Head of caudate nucleus (tissue), 42 donors: ENCODE measurements around the gene CNOT8.

ENCODE experiments used
- DNase-seq, 42 donors: peaks; one replicate each; pipeline versions ENCODE4 v3.0.0 to v3.0.0-alpha.2; 2020 to 2021; ENCODE audit warnings: mixed read lengths in 7 of 42
- intact Hi-C: fragments of 100-400 bp; cut with DNase I; formaldehyde crosslinking; loops from one replicate; pipeline ENCODE4 v1.15.0; 2022

Gene CNOT8

GRCh38 chr5:154858972-154859871 lies 795 bp downstream of the CNOT8 start:
- intact Hi-C loops, result loop anchor here (2.0 kb wide), 2 partner anchors 82 to 104 kb away; partner anchors contain the start of genes LARP1 and MRPL22
- no peak for DNase-seq

GRCh38 chr5:154860123-154860522 lies 1.7 kb downstream of the CNOT8 start:
- intact Hi-C loops, result no loop called here
- DNase-seq, result no peak

DNA sequence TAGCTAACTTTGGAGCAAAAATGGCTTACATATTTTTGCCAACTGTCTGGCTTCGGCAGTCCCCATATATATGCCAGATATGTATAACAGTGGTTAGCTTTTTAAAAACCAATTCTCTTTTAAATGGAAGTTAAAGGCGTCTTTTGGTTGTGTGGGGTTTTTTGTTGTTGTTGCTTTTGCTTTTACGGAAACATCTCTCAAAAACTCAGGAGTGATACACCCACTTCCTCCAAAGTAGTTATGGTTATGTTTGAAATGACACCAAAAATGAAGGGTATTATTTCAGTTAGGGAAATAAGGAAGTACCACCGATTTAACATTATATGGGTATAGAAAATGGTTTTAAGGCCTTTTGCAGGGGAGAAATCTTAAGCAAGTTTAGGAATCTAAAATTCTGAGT lies 2.3 kb downstream of the CNOT8 start:
- DNase-seq, result no peak
- intact Hi-C loops, result no loop called here

- no peak for DNase-seq
- intact Hi-C loops, result no loop called here
Measured at GRCh38 chr5:154861946-154862345, 3.5 kb downstream of the CNOT8 start.

DNA sequence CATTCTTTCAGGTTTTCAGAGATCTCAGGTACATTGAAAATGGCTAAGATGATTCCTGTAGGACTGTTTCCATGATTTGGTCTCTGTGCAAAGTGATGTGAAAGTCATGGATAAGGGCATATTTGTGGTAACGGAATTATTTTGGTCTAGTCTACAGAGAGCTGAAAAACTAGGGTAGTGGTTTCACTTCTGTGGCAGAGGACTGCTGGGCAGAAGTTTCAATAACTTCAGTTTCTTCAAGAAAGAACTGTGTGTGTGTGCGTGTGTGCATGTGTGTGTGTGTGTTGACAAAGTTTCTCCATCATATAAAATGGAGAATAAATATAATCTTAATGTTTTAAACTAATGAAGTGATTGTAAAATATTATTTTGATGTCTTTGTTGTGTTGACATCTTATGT lies 4.3 kb downstream of the CNOT8 start:
- intact Hi-C loops, result no loop called here
- no peak for DNase-seq

GRCh38 chr5:154863291-154864080 lies 5.1 kb downstream of the CNOT8 start:
- intact Hi-C loops, result no loop called here

GRCh38 chr5:154865466-154866184 lies 7.2 kb downstream of the CNOT8 start:
- intact Hi-C loops, result no loop called here
- DNase-seq, result no peak

More at GRCh38 chr5:154863291-154864080, 5.1 kb downstream of the CNOT8 start:
- DNase-seq, result no peak

DNA sequence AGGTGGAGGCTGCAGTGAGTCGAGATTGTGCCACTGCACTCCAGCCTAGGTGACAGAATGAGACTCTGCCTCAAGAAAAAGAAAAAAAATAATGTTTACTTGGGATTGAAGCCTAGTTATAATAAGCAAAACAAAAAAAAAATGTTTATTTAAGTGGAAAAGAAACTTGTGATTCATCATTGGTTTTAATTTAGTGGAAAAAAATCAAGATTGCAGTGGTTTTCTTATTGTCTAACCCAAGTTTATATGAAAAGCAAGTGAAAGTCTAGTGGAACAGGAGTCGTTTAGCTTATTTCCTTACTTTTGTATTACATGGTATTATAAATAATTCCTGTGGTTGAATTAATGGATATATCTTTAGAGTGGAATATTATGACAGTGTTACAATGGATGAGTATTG lies 8.4 kb downstream of the CNOT8 start:
- intact Hi-C loops, result no loop called here
- no peak for DNase-seq

DNA sequence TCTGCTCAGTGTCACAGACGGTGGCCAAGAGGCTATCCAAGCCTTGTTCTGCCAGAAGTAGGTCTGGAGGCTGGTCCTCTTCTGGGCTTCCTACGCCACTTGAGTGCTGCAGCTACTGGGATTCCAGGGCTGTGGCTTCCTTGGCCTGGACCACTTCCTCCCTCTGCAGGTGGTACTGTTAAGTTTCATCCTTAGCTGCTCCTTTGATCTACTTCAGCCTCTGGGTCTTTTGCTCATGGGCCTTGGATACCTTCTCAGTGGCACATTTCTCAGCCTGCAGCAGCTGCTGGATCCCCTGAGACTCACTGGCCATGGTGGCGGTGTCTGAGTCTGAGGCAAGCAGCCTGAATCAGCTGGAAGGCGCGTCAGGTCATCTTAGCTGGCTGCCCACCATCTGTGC lies 10.3 kb downstream of the CNOT8 start:
- DNase-seq, result no peak
- intact Hi-C loops, result no loop called here

GRCh38 chr5:154871734-154872133 lies 13.3 kb downstream of the CNOT8 start:
- DNase-seq, result no peak

GRCh38 chr5:154873791-154874331 lies 15.4 kb downstream of the CNOT8 start:
- intact Hi-C loops, result no loop called here
- DNase-seq, result no peak

More at GRCh38 chr5:154871734-154872133, 13.3 kb downstream of the CNOT8 start:
- intact Hi-C loops, result no loop called here

DNA sequence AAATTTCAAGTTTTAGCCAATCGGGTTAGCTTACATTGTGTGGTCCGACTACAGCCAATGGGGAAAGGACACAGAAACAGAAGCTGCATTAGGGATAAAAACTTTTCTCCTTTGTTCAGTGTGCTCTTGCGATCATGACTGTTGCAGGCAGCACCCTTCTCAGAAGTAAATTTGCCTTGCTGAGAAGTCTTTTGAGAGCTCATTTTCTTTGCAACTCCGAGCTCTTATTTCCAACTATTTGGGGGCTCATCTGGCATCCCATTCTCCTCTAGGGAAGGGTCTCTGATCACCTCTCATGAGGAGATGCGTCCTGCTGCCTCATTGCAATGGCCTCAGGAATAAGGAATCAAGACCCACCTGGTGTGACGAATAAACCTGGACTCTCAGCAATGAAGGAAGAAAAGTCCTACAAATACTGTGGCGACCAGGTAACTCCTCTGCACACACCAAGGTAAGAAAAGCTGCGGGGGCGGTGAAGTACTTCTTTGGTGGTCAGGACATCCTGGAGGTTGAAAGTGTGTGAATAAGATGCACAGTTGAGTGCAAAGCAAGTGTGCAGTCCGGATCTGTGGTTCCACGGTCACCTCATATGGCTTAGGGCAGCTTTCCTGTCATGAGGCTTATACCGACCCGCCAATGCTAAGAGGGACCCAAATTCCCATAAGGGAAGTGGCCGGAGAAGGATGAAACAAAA lies 20.4 kb downstream of the CNOT8 start:
- intact Hi-C loops, result no loop called here
- DNase-seq, result no peak

- DNase-seq, result no peak
- intact Hi-C loops, result no loop called here
Measured at GRCh38 chr5:154881986-154882385, 23.6 kb downstream of the CNOT8 start.

DNA sequence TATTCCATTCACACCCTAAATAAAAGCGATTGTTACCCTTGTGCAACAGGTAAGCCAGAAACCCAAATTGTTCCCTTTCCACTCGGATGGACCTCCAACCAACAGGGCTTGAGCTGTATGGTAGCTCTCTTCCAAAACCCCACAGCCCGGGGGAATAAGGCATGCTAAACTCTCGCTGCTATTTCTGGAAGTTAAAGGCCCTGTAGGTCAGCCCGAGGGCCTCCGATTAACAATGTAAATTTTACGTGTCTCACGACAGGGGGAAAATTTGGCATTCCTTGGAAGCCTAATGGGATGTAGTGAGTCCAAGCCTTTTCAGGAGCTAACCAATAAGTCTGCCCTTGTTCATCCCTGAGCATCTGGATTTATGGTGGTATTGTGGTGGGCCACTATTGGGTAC lies 26.0 kb downstream of the CNOT8 start:
- intact Hi-C loops, result no loop called here

GRCh38 chr5:154885439-154885838 lies 27.0 kb downstream of the CNOT8 start:
- no peak for DNase-seq
- intact Hi-C loops, result no loop called here

More for the DNA sequence above, 26.0 kb downstream of the CNOT8 start:
- DNase-seq, result no peak

- no peak for DNase-seq
- intact Hi-C loops, result no loop called here
Measured at GRCh38 chr5:154892369-154892771, 33.9 kb downstream of the CNOT8 start.

DNA sequence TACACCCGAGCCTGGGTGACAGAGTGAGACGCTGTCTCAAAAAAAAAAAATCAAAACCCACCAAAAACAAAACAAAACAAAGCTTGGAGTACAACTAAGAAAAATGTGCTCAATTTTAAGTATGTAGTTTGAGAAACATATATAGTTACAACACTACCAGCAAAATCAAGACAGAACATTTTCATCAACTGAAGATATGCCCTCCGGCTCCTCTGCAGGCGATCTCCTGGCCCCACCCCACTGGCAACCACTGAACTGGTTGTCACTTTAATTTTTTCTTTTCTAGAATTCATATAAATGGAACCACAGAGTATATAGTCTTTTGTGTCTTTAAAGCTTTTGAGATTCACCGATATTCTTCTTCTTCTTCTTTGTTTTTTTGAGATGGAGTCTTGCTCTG lies 35.0 kb downstream of the CNOT8 start:
- intact Hi-C loops, result no loop called here
- no peak for DNase-seq
